NCI-H128 (cell line): ENCODE measurements around the gene OR51V1.
"Not testable (repeated sequence)": the region's sequence is repeated elsewhere in the genome, so short reads cannot be mapped to it uniquely, and the experiment has no call there.

Experiments used
- DNase-seq: peaks from one replicate; lab custom pipeline; 2025; ENCODE audit not compliant: unreplicated experiment; lab: John Stamatoyannopoulos, UW

OR51V1 gene

DNA sequence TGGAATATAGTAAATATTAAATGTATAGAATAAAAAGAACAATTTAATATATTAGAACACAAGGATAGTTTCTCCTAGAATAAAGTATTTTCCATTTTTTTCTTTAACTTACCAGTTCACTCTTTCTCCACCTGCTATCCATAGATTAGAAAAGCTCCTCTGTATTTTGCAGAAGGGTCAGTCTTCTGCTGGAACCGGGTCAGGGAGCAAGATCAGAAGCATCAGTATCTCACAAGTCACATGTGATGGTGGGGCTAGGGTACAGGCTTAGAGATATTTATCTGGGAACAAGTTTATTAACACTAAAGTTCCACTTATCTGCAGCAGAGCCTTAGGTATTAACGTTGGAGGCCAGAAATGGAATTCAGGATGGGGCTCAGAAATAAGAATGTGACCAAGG is 28.6 kb downstream of the OR51V1 start:
- DNase-seq: no peak

DNA sequence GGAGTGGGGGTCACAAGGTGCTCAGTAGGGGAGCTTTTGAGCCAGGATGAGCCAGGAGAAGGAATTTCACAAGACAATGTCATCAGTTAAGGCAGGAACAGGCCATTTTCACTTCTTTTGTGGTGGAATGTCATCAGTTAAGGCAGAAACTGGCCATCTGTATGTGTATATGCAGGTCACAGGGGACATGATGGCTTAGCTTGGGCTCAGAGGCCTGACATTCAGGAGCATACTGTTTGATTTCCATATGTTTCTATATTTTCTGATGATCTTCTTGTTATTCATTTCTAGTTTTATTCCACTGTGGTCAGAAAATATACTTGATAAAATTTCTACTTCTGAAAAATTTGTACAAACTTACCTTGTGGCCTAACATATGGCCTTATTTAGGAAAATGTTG is 34.6 kb downstream of the OR51V1 start:
- not testable (repeated sequence) for DNase-seq

DNA sequence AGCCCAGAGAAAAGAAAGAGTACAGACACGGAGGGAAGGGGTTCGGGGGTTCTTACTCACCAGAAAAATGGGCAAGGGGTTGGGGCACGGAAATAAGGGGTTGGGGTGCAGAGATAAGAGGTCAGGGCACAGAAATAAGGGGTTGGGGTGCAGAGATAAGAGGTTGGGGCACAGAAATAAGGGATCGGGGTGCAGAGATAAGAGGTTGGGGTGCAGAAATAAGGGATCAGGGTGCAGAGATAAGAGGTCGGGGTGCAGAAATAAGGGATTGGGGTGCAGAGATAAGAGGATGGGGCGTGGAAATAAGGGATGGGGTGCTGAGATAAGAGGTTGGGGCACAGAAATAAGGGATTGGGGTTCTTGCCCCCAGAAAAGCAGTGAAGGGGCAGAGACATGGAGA is 35.7 kb downstream of the OR51V1 start:
- DNase-seq: not testable (repeated sequence)

DNA sequence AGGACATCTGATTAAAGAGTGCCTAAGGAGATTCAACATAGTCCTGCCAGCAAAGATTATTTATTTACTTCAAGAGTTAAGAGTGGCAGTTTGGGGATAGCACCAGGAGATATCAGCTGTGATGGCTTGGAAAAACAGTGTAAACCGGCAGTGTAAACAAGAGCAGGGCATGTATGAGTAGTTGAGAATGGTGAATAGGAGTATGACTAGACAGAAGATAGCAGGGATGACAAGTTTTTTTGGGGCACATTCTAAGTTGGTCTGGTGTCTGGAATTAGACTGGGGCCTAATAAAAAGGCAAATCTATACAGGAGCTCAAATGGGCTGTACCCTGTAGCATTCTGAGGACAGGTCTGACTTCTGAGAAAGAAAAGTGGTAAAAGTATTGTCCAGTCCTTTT is 39.4 kb downstream of the OR51V1 start:
- DNase-seq: not testable (repeated sequence)

DNA sequence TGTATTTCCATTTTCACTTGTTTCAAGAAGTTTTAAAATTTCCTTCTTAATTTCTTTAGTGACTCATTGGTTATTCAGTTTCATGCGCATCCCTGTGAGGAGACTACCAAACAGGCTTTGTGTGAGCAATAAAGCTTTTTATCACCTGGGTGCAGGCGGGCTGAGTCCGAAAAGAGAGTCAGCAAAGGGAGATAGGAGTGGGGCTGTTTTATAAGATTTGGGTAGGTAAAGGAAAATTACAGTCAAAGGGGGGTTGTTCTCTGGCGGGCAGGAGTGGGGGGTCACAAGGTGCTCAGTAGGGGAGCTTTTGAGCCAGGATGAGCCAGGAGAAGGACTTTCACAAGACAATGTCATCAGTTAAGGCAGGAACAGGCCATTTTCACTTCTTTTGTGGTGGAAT is 40.3 kb downstream of the OR51V1 start:
- DNase-seq: not testable (repeated sequence)

DNA sequence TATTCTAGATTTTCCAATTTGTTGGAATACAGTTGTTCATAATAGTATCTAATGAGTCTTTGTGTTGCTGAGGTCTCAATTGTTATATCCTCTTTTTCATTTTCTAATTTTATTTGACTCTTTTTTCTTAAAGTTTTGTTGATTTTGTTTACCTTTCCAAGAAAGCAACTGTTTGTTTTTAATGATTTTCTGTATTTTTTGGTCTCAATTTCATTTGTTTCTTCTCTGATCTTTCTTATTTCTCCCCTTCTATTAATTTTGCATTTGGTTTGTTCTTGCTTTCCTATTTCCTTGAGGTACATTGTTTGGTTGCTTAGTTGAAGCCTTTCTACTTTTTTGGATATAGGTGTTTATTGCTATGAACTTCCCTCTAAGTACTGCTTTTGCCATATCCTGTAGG is 40.7 kb downstream of the OR51V1 start:
- no peak for DNase-seq

DNA sequence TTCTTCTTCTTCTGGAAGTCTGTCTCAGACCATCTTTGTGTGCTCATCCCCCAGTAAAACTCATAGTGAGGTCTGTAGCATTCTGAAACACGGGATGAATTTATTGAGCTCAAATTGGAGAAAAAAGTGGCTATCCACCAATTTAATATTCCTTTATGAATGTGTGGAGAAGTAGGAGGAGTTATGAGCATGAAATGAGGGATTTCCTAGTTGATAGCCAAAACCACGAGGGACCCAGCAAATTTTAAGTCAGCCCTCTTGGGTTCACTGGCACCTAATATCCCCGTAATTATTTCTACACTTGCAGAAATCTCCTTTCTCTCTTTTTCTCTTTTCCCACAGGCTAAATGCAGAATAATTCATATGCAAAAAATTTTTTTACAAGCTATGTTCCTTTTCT is 45.8 kb downstream of the OR51V1 start, which contains the start of gene OR52A1:
TSS of gene OR52A1 (minus strand) at position 101 of the 400 bp plus-strand sequence. CDS start 2,388 bp downstream, outside the sequence.
- DNase-seq: no peak

DNA sequence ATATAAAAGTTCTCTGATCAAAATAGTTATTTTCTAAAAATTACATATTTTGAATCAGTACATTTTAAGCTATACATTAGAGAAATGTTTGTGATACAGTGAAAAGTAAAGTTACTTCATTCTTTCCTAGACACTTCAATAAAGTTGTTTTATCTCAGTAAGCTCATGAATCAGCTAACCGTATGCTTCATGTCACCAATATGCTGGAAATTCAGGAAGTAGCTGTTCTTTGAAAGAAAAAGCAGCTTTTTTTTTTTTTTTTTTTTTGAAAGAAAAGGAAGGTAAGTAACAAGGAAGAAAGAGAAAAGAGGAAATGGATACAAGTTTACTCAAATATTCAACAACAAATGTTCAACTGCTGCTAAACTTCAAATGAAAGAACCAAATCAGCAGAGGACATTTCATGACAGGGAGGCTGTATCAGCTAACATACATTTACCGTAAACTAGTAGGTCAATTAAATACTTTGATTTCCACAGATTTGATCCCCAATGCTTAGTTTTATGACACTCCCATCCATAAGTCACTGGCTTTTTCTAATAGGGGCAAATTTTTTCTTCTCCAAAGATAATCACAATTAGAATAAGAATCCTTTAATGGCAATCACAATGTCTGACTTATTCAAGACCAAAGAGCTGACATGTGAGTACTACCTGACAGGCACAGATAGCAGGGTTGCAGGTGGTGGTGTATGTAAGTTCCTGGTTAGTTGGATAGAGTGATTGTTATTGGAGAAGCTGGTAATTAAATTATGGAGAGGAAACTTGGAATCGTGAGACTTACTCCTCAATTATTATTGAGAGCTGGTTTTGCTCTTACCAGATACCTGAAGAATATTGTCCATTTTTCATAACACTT is 46.7 kb downstream of the OR51V1 start:
- DNase-seq: no peak

DNA sequence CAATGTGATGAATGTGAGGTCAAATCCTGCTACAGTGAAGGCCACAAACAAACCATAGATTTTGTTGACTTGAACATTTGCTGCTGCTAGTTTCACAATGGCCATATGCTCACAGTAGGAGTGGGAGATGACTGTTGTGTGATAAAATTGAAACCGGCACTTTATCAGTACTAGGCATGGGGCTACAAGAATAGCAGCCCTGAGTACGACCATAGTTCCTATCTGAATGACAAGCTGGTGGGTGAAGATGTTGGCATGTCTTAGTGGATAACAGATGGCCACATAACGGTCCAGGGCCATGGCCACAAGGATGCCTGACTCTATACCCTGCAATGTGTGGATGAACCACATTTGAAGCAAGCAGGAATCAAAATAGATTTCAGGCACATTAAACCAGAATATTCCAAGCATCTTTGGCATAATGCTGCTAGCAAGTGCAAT is 48.7 kb downstream of the OR51V1 start:
- no peak for DNase-seq
